Hepatocyte (in vitro differentiated cells): ENCODE measurements around the gene FBXO8. TPM values are rescaled to one million over a fixed set of nuclear protein-coding genes. Genes with fewer than 3 reads are reported as not detected.

Experiments
- DNase-seq: peaks from one replicate; pipeline ENCODE4 v3.0.0-alpha.2; 2016; ENCODE audit warnings: low spot score
- H2AFZ ChIP-seq: fragments of 200-600 bp; sonication (generic); 2 replicates; pipeline ENCODE4 v1.6.0; 2016; ENCODE audit warnings: antibody characterized with exemption, mild to moderate bottlenecking
- H3K27ac ChIP-seq: fragments of 200-600 bp; sonication (generic); 2 replicates; pipeline ENCODE4 v1.5.1; 2016; ENCODE audit warnings: mild to moderate bottlenecking
- H3K27me3 ChIP-seq: fragments of 200-600 bp; sonication (generic); 2 replicates; pipeline ENCODE4 v1.6.1; 2016
- H3K36me3 ChIP-seq: fragments of 200-600 bp; sonication (generic); replicated peaks from 2 replicates; pipeline ENCODE4 v1.5.1; 2016; ENCODE audit warnings: low read depth; ENCODE audit not compliant: insufficient read depth
- H3K4me1 ChIP-seq: fragments of 200-600 bp; sonication (generic); 2 replicates; pipeline ENCODE4 v1.5.1; 2016; ENCODE audit warnings: mild to moderate bottlenecking, moderate library complexity; ENCODE audit not compliant: insufficient read depth
- H3K4me2 ChIP-seq: fragments of 200-600 bp; sonication (generic); 2 replicates; pipeline ENCODE4 v1.6.0; 2016
- H3K4me3 ChIP-seq: fragments of 200-600 bp; sonication (generic); 2 replicates; pipeline ENCODE4 v1.5.1; 2016; ENCODE audit warnings: mild to moderate bottlenecking
- H3K79me2 ChIP-seq: fragments of 200-600 bp; sonication (generic); 2 replicates; pipeline ENCODE4 v1.6.0; 2017; ENCODE audit warnings: mild to moderate bottlenecking
- H3K9me2 ChIP-seq: fragments of 200-600 bp; sonication (generic); replicated peaks from 2 replicates; pipeline ENCODE4 v1.6.0; 2017; ENCODE audit warnings: mild to moderate bottlenecking; ENCODE audit not compliant: insufficient read depth
- H3K9me3 ChIP-seq: fragments of 200-600 bp; sonication (generic); 2 replicates; pipeline ENCODE4 v1.5.1; 2016; ENCODE audit warnings: low read depth, mild to moderate bottlenecking
- H4K20me1 ChIP-seq: fragments of 200-600 bp; sonication (generic); 2 replicates; pipeline ENCODE4 v1.6.0; 2016; ENCODE audit warnings: mild to moderate bottlenecking; ENCODE audit not compliant: insufficient read depth, poor library complexity, severe bottlenecking
- EZH2 ChIP-seq: fragments of 200-600 bp; sonication (generic); IDR thresholded peaks from 2 replicates; pipeline ENCODE4 v1.6.1; 2016; ENCODE audit warnings: antibody characterized with exemption, mild to moderate bottlenecking, borderline replicate concordance
- EZH2phosphoT487 ChIP-seq: fragments of 200-600 bp; sonication (generic); IDR thresholded peaks from one replicate; pipeline ENCODE4 v1.6.1; 2018; ENCODE audit warnings: antibody characterized with exemption, mild to moderate bottlenecking, low read depth, moderate library complexity; ENCODE audit not compliant: unreplicated experiment, severe bottlenecking
- WGBS: methylation state at CpG from one replicate; pipeline ENCODE4 v1.1.6; 2016; ENCODE audit warnings: low lambda C conversion rate; ENCODE audit errors: missing lambda C conversion rate; 5-methylcytosine and 5-hydroxymethylcytosine counted together
- polyA plus RNA-seq: library from polyadenylated mRNA; unstranded; fragments of >200 nt; fragmentation: Nextera tagmentation; extraction: Ambion mirVana; gene quantifications from 2 replicates; pipeline ENCODE4 v1.2.1, GENCODE V29; 2016
- total RNA-seq: library from RNA; depleted of rRNA; stranded (reverse); fragments of >200 nt; gene quantifications from 2 replicates; pipeline ENCODE4 v1.2.3, GENCODE V29; 2014
- TF ChIP-seq, protein P1 (sequence below): fragments of 200-600 bp; sonication (generic); IDR thresholded peaks from 2 replicates; pipeline ENCODE4 v1.5.1; 2016; ENCODE audit warnings: antibody characterized with exemption, mild to moderate bottlenecking; ENCODE audit not compliant: poor library complexity

FBXO8 gene
- total and polyA plus RNA-seq, 2 experiments from 2014 or later, result 21.3 to 35.7 TPM

DNA sequence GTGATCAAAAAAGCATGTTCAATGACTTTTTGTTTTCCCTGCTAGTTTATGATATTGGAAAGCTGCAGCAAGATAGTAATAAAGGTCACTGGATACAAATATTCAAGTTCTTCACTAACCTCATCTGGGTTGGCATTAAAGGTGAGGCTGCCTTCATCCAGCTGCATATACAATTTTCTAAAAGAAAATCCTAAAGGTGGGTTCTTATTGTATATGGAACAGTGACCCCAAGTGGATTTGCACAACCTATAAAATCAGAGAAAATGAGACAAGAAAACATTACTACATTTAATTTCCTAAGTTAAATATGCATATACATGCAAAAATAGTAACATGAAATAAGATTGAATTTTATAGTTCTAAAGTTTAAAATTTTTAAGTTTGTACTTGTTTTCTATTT is 23.9 kb downstream of the FBXO8 start:
- TF ChIP-seq, protein P1, sequence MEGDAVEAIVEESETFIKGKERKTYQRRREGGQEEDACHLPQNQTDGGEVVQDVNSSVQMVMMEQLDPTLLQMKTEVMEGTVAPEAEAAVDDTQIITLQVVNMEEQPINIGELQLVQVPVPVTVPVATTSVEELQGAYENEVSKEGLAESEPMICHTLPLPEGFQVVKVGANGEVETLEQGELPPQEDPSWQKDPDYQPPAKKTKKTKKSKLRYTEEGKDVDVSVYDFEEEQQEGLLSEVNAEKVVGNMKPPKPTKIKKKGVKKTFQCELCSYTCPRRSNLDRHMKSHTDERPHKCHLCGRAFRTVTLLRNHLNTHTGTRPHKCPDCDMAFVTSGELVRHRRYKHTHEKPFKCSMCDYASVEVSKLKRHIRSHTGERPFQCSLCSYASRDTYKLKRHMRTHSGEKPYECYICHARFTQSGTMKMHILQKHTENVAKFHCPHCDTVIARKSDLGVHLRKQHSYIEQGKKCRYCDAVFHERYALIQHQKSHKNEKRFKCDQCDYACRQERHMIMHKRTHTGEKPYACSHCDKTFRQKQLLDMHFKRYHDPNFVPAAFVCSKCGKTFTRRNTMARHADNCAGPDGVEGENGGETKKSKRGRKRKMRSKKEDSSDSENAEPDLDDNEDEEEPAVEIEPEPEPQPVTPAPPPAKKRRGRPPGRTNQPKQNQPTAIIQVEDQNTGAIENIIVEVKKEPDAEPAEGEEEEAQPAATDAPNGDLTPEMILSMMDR, result no peak
- TF ChIP-seq EZH2phosphoT487 (no peak), EZH2 (no peak)
- Histone ChIP-seq H3K27ac (no peak overlapping the region), H3K4me2 (no peak overlapping the region)

DNA sequence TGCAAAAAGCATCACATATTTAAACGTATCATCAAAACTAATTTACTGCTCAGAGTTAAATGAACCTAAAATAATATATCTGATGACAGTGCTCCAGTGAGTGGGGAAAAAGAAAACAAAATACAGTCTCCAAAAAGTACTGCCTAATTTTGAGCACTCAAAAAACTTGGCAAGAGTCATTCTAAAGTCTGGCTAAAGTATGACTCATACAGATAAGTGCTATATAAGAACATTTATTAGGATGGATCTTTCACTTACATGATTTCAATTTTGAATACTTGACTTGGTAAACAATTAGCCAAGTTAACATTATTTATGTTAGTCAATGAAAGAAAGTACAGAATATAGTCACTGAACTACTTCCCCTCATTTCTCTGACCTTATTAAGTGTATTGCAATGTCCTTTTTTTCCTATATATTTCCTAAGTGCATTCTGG is 27.2 kb downstream of the FBXO8 start:
- Histone ChIP-seq H3K4me3 (no peak overlapping the region), H3K27ac (no peak overlapping the region), H4K20me1 (no peaks in the 10 kb centered on the region), H3K9me3 (no peaks in the 10 kb centered on the region), H2AFZ (no peak overlapping the region), H3K79me2 (peaks cover 13% of the 10 kb centered on the region), H3K4me1 (peaks cover 4% of the 10 kb centered on the region), H3K36me3 (no peaks in the 10 kb centered on the region), H3K27me3 (no peaks in the 10 kb centered on the region), H3K4me2 (no peak overlapping the region), H3K9me2 (no peaks in the 10 kb centered on the region)
- no peak for DNase-seq
- WGBS, result 91% methylated on average over 1 of the region's 1 CpG
- TF ChIP-seq EZH2 (no peak), EZH2phosphoT487 (no peak)
- TF ChIP-seq, protein P1, result no peak

More for the DNA sequence above, 23.9 kb downstream of the FBXO8 start:
- Histone ChIP-seq H2AFZ (no peak overlapping the region), H3K4me1 (peaks cover 4% of the 10 kb centered on the region), H3K36me3 (no peaks in the 10 kb centered on the region), H3K9me2 (no peaks in the 10 kb centered on the region), H4K20me1 (no peaks in the 10 kb centered on the region), H3K9me3 (no peaks in the 10 kb centered on the region), H3K27me3 (no peaks in the 10 kb centered on the region), H3K79me2 (peaks cover 25% of the 10 kb centered on the region), H3K4me3 (no peak overlapping the region)
- DNase-seq, result no peak

DNA sequence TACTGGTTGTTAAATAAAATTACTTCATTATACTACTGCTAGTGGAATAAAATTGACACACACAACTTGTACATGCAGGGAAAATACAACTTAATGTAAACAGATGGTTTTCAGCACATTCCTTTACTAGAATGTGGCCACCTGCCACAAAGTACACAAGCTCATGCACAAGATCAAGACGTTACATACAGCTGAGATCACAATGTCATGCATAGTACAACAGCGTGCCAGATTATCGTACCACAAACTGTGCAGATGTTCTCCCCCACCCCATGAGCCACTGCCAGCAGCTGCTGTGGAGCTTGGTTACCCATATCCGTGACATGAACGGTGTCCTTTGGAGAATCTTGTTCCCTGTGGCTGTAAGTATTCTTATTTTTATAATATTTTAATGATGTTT is 27.7 kb downstream of the FBXO8 start:
- H3K9me3 ChIP-seq, result no peaks in the 10 kb centered on the region
- no peaks in the 10 kb centered on the region for H4K20me1 ChIP-seq
- H3K9me2 ChIP-seq, result no peaks in the 10 kb centered on the region
- TF ChIP-seq, protein P1, result no peak
- TF ChIP-seq EZH2 (no peak), EZH2phosphoT487 (no peak)
- H2AFZ ChIP-seq, result no peak overlapping the region
- H3K4me3 ChIP-seq, result no peak overlapping the region
- no peaks in the 10 kb centered on the region for H3K36me3 ChIP-seq
- WGBS, result 62% methylated on average over 5 of the region's 5 CpGs
- no peak overlapping the region for H3K4me2 ChIP-seq
- peak; percentile 4 for DNase-seq
- H3K79me2 ChIP-seq, result peaks cover 8% of the 10 kb centered on the region
- peaks cover 4% of the 10 kb centered on the region for H3K4me1 ChIP-seq
- H3K27me3 ChIP-seq, result no peaks in the 10 kb centered on the region
- no peak overlapping the region for H3K27ac ChIP-seq

DNA sequence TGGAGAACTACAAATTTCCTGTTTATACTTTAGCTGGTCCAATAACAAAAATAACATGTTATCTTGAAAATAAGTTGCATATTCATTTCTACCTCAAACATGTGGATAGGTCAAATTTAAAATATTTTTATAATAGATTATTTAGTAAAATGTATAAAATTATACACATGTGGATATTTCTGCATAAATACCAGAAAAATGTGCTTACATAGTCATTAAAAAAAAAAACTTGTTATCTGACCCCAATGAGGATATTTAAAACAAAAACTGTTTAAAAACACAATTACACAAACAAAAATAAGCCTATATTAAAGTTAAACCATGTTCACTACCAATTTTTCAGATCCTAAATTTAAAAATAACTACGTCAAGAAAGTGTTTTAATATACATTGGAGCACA is 28.1 kb downstream of the FBXO8 start:
- no peak for DNase-seq
- 89% methylated on average over 1 of the region's 1 CpG for WGBS
- H2AFZ ChIP-seq, result no peak overlapping the region
- TF ChIP-seq EZH2phosphoT487, result no peak
- no peak for TF ChIP-seq EZH2
- TF ChIP-seq, protein P1, result no peak
- H3K79me2 ChIP-seq, result peaks cover 4% of the 10 kb centered on the region
- no peaks in the 10 kb centered on the region for H3K9me2 ChIP-seq
- no peak overlapping the region for H3K4me3 ChIP-seq
- H3K27me3 ChIP-seq, result no peaks in the 10 kb centered on the region
- H3K4me2 ChIP-seq, result no peak overlapping the region
- no peak overlapping the region for H3K27ac ChIP-seq
- no peaks in the 10 kb centered on the region for H3K36me3 ChIP-seq
- peaks cover 1% of the 10 kb centered on the region for H3K4me1 ChIP-seq
- no peaks in the 10 kb centered on the region for H3K9me3 ChIP-seq
- H4K20me1 ChIP-seq, result no peaks in the 10 kb centered on the region
